Ishikawa (cell line): ENCODE measurements around the gene SLC17A8.

Experiments
- CEBPB ChIP-seq: IDR thresholded peaks from 2 replicates; pipeline ENCODE4 v1.6.1; 2012
- CREB1 ChIP-seq: IDR thresholded peaks from 2 replicates; pipeline ENCODE4 v1.6.1; 2012; ENCODE audit warnings: low read depth
- EGR1 ChIP-seq: IDR thresholded peaks from 2 replicates; pipeline ENCODE4 v1.6.1; 2012
- EP300 ChIP-seq: IDR thresholded peaks from 2 replicates; pipeline ENCODE4 v1.6.1; 2012; ENCODE audit warnings: borderline replicate concordance
- FOXM1 ChIP-seq: IDR thresholded peaks from 2 replicates; pipeline ENCODE4 v1.6.1; 2012; ENCODE audit warnings: low read depth, borderline replicate concordance
- MAX ChIP-seq: IDR thresholded peaks from 2 replicates; pipeline ENCODE4 v1.6.1; 2012
- NFIC ChIP-seq: IDR thresholded peaks from 2 replicates; pipeline ENCODE4 v1.6.1; 2012
- RAD21 ChIP-seq: IDR thresholded peaks from 2 replicates; pipeline ENCODE4 v1.6.1; 2012; ENCODE audit warnings: low read depth
- REST ChIP-seq: IDR thresholded peaks from 2 replicates; pipeline ENCODE4 v1.6.1; 2012; ENCODE audit warnings: low read depth, mild to moderate bottlenecking
- TAF1 ChIP-seq: IDR thresholded peaks from 2 replicates; pipeline ENCODE4 v1.6.1; 2012; ENCODE audit warnings: low read depth, mild to moderate bottlenecking
- TCF12 ChIP-seq: IDR thresholded peaks from 2 replicates; pipeline ENCODE4 v1.6.1; 2012; ENCODE audit warnings: low read depth
- TEAD4 ChIP-seq: IDR thresholded peaks from 2 replicates; pipeline ENCODE4 v1.6.1; 2012
- USF1 ChIP-seq: IDR thresholded peaks from 2 replicates; pipeline ENCODE4 v1.6.1; 2012
- YY1 ChIP-seq: IDR thresholded peaks from 2 replicates; pipeline ENCODE4 v1.6.1; 2012; ENCODE audit warnings: low read depth
- ZBTB7A ChIP-seq: IDR thresholded peaks from 2 replicates; pipeline ENCODE4 v1.6.1; 2012; ENCODE audit warnings: low read depth

Gene SLC17A8

GRCh38 chr12:100356644-100357223, at the start of gene SLC17A8:
TSS of gene SLC17A8 (plus strand) at chr12:100357074. CDS start at chr12:100357392, 318 bp downstream.
- no peak for TF ChIP-seq USF1
- TF ChIP-seq ZBTB7A: no peak
- no peak for TF ChIP-seq RAD21
- no peak for TF ChIP-seq TAF1
- TF ChIP-seq CEBPB: no peak
- TF ChIP-seq TCF12: no peak
- TF ChIP-seq MAX: no peak
- no peak for TF ChIP-seq YY1
- TF ChIP-seq REST: no peak
- no peak for TF ChIP-seq NFIC
- no peak for TF ChIP-seq EGR1
- TF ChIP-seq TEAD4: no peak
- TF ChIP-seq FOXM1: no peak
- no peak for TF ChIP-seq CREB1
- TF ChIP-seq EP300: no peak

- TF ChIP-seq ZBTB7A (no peak), MAX (no peak), TAF1 (no peak), RAD21 (no peak), NFIC (no peak), CREB1 (no peak), EGR1 (no peak), EP300 (no peak), YY1 (no peak)
Observed at GRCh38 chr12:100311317-100311716, 45.6 kb upstream of the SLC17A8 start.

GRCh38 chr12:100317371-100317770, 39.5 kb upstream of the SLC17A8 start:
- TF ChIP-seq FOXM1: no peak
- no peak for TF ChIP-seq TEAD4
- TF ChIP-seq RAD21: no peak
- TF ChIP-seq ZBTB7A: no peak
- TF ChIP-seq CREB1: no peak
- TF ChIP-seq CEBPB: no peak
- TF ChIP-seq NFIC: no peak
- no peak for TF ChIP-seq REST
- TF ChIP-seq USF1: no peak
- no peak for TF ChIP-seq MAX
- no peak for TF ChIP-seq EP300
- no peak for TF ChIP-seq EGR1
- no peak for TF ChIP-seq TCF12
- no peak for TF ChIP-seq TAF1
- TF ChIP-seq YY1: no peak

- TF ChIP-seq EGR1: no peak
- TF ChIP-seq EP300: no peak
- TF ChIP-seq TAF1: no peak
- no peak for TF ChIP-seq YY1
- no peak for TF ChIP-seq MAX
- no peak for TF ChIP-seq TCF12
- TF ChIP-seq RAD21: no peak
- no peak for TF ChIP-seq REST
- TF ChIP-seq CREB1: no peak
- TF ChIP-seq TEAD4: no peak
- TF ChIP-seq USF1: no peak
- TF ChIP-seq FOXM1: no peak
- TF ChIP-seq ZBTB7A: no peak
- no peak for TF ChIP-seq NFIC
- no peak for TF ChIP-seq CEBPB
Observed at GRCh38 chr12:100324498-100324897, 32.4 kb upstream of the SLC17A8 start.
